Medulla oblongata (tissue), 1 donor: ENCODE data around the gene RNF151.

Source experiments
- DNase-seq: peaks from one replicate; pipeline ENCODE4 v3.0.0-alpha.2; 2015; ENCODE audit errors: extremely low spot score

Gene RNF151

DNA sequence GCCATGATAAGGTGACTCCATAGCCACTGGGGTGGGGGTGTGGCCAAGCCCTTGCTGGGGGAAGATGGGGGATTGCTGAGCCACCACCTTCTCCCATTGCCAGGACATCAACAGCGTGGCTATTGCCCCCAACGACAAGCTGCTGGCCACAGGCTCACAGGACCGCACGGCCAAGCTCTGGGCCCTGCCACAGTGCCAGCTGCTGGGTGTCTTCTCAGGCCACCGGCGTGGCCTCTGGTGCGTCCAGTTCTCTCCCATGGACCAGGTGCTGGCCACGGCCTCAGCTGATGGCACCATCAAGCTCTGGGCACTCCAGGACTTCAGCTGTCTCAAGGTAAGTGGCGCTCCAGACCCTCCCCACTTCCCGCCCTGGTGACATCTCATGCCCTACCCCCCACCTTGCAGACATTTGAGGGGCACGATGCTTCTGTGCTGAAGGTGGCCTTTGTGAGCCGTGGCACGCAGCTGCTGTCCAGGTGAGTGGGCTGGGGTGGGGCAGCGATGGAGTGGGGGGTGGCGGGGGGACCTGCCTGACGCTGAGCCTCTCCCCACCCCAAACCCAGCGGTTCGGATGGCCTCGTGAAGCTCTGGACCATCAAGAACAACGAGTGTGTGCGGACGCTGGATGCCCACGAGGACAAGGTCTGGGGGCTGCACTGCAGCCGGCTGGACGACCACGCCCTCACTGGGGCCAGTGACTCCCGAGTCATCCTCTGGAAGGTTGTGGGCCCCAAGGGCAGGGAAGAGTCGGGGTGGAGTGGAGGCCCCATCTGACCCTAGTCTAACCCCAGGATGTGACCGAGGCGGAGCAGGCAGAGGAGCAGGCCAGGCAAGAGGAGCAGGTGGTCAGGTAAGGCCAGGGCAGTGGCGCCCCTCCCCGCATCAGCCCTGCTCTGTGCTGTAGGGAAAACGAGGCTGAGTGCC is 10.6 kb downstream of the RNF151 start:
- DNase-seq = no peak

DNA sequence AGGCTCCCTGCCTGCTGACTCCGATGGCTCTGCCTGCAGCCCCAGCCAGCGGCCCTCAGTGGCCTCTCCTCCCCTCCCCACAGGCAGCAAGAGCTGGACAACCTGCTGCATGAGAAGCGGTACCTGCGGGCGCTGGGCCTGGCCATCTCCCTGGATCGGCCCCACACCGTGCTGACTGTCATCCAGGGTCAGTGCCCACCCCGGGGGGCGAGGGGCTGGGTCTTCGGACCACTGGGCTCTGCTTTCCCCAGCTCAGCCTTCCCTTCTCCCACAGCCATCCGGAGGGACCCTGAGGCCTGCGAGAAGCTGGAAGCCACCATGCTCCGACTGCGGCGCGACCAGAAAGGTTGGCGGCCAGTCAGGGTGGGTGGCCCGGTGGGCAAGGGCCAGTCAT is 11.2 kb downstream of the RNF151 start:
- DNase-seq = no peak

DNA sequence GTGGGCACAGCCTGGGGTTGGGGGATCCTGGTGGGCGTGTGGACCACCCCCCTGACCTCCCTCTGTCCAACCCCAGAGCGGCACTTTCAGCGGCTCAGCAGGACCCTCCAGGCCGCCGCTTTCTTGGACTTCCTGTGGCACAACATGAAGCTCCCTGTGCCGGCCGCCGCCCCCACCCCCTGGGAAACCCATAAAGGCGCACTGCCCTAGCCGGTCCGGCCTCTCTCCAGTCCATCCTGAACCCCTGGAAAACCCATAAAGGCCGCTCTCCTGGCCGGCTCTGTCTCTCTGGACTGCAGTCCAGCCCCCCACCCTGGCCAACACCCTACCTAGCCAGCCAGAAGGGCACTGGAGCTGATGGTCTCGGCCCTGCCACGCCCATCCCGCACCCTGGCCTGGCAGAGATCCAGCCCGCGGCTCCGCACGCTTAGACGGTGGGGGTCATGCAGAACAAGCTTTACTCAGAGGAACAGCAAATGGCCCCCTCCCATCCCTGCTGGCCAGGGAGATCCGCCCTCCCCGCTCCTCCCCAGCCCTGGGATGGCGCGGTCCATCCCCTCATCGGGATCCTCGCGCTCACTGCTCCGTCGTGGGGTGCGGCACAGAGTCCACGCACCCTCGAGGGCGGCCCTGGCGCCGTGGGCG is 11.9 kb downstream of the RNF151 start:
- no peak for DNase-seq

DNA sequence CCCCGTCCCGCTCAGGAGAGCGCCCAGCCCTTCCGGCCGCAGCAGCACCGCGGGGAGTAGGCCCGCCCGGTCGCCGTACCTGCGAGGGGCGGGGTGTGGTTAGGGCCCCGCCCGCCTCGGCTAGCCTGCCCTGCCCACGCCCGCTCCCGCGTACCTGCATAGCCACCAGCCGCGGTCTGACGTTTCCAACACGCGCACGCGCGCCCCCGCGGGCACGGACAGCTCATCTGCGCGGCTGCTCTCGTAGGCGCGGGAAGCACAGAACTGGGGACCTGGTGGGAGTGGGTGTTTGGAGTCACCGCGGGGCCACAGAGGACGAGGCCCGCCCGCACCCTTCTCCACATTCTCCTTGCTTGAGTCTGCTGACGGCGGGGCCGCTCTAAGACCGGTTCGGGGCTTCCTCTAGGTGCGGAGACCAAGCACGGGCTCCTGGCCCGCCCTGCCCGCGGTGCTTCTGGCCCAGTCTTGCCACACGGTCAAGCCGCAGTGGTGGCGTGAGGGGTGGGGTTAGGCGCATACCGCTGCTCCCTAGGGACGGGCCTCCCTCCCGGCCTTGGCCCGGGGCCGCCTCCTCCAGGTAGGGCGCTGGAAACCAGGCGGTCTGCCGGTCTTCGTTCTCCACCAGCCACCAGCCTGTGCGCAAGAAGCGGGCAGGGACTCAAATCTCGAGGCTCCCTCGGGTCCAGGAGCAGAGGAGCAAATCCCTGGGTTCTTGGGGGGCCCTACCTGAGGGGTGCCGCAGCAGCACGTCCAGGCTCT is 12.8 kb downstream of the RNF151 start:
- no peak for DNase-seq

DNA sequence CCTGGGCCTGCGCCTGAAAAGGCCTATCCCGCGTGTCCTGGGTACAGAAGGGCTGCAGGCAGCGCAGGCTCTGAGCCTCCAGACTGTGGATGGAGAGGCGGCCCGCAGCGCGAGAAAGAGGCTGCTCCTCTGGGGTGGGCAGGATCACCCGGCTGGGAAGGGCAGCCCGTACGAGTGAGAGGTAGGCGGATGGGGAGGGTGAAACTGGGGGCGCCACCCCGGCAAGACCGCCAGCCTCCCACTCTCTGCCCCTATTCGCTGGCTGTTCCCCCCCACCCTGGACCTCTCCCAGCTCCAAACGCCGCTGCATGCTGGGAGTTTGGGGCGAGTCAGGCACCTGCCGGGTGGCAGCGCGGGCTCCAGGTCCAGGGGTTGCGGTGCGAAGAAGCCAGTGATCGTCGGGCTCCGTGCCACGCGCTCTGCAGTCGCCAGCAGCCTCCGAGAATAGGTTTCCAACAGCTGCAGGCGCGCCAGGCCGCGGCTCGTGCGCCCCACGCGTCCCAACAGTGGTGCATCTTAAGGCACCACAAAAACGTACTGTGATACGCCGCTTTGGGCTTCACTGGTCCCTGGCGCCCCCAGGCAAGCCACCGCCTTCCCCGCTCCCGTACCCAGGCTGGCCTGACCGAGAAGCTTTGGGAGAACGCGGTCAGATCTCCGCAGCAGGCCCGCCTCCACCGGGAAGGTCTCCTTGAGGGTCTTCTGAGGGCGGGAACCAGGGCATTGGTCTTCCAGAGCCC is 13.5 kb downstream of the RNF151 start:
- DNase-seq = no peak

DNA sequence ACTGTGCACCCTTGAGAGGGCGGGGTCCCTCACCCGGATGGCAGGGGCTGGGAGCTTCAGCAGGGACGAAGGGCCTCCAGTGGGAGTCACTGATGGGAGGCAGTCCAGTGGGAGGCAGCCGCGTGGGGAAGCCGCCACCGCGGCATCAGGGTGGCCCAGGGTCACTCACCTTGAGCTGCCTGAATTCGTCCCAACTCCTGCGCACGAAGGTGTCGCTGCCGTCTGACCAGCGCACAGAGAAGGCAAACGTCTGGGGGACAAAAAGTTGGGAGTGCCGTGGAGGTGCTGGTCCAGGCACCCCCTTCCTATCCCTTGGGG is 14.1 kb downstream of the RNF151 start:
- no peak for DNase-seq

DNA sequence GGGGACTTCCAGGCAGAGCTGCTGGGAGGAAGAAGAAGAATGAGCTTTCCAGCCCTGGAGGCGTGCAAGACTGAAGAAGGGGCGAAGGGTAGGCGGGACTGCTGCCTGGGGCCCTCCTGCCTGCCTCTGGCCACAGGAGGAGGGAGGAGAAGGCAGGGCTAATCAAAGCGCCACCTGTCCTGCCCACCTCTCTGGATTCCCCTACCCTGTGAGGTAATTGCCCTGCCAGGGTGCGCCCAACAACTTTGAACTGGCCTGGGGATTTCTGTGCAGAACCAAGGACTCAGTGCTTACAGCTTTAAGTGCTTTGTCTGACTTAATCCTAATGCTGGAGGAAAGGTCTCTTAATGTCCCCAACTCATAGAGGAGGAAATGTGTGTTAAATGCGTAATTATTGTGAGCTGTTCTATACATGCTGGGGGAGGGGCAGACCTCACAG is 14.8 kb downstream of the RNF151 start, which contains the start of gene NOXO1:
NOXO1 (minus strand) TSS at position 72 of the 439 bp plus-strand sequence. CDS start 290 bp downstream, outside the sequence.
- no peak for DNase-seq

DNA sequence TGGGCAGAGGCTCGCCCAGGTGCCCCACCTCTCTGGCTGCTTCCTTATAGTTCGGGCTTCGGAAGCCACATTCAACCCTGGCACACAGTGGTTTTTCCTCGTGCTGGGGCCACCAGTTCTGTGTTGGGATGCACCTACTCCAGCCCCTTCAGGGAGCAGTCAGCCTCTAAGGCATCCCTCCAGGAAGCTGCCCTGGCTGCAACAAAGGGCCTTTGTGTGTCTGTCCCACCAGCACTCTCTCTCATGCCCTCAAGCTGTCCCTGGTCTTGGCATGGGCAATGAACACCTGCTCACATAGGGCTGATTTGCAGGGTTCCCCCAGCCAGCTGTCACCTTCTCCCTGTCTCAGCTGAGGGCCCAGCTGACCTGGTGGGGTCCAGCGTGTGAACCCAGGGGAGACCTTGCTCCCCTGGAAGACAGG is 15.4 kb downstream of the RNF151 start:
- peak; percentile 63 for DNase-seq

DNA sequence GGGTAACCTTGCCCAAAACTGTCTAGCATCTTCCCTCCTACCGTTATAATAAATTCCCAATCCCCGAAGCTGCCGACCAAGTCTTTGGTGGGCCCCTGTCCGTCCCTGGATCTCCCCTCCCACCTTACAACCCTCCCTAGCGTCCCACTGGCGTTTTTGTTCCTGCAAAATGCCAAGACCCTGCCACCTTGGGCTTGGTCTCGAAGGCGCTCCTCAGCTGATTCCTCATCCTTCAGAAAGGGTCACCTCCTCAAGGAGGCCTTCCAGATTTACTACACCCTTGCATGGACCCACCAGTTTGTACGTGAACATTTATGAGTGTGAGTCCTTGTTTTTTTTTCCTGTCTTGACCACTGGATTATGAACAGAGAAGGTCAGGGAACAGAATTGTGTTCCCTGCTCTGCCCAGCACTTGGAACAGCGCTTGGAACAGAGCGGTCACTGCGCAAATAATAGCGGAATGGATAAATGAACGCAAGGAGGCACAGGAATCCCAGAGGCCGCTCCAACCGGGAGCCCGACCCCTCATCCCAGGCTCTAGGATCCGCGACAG is 16.4 kb downstream of the RNF151 start:
- no peak for DNase-seq

DNA sequence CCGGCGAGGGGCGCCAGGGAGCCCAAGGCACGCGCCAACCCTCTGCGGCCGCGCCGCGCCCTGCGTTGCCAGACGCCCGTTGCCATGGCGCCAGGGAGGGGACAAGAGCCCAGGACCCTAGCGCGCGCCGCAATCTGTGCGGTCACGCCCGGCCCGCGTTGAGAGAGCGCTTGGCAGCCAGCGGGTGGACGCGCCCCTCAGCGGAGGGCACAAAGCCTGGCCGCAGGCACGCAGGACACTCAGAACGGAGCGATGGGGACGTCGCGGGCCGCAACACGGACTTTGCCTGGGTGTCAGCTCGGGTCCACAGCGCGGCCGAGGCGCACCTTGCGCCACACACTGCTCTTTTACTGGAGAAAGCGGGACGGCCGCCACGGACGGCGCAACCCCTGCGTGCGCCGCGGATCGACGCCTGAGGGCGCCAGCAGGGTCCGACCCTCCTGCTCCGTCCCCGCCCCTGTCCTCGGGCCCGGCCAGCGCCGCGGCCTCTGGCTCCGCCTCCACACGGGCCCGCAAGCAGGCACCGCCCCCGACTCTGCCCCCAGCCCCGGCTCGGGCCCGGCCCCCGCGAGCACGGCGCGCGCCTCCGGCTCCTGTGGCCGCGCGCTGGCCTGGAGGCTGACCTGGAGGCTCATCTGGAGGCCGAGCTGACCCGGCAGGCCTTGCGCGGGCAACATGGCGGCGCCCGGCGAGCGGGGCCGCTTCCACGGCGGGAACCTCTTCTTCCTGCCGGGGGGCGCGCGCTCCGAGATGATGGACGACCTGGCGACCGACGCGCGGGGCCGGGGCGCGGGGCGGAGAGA is 17.1 kb downstream of the RNF151 start, which contains the start of gene GFER:
GFER (plus strand) TSS at position 650 of the 803 bp plus-strand sequence; CDS start at position 676, 26 bp downstream.
- DNase-seq = peak; percentile 92

DNA sequence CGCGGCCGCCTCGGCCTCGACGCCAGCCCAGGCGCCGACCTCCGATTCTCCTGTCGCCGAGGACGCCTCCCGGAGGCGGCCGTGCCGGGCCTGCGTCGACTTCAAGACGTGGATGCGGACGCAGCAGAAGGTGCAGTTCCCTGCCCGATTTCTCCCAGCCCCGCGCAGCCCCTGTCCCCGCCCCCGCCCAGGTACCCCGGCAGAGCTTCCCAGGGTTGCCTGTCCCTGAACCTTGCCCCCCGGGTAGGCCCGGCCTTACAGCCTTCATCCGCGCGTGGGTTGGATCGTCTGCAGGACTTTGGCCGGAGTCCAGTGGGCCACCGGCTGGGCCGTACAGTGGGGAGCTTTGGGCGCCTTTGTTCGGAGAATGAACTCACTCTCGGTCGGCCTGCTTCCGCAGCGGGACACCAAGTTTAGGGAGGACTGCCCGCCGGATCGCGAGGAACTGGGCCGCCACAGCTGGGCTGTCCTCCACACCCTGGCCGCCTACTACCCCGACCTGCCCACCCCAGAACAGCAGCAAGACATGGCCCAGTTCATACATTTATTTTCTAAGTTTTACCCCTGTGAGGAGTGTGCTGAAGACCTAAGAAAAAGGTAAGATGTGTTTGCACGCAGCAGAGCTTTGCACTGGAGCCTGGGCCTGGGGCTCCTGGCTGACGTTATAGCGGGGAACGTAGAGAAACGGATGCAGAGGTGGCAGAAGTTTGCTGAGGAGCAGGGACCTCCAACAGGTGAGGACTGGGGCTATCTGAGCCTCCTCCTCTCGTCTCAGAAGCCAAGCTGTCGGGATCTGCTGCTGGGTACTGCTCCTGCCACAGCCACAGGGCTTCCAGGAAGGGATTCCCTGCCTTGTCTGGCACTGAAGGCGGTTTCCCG is 17.9 kb downstream of the RNF151 start:
- DNase-seq = no peak

DNA sequence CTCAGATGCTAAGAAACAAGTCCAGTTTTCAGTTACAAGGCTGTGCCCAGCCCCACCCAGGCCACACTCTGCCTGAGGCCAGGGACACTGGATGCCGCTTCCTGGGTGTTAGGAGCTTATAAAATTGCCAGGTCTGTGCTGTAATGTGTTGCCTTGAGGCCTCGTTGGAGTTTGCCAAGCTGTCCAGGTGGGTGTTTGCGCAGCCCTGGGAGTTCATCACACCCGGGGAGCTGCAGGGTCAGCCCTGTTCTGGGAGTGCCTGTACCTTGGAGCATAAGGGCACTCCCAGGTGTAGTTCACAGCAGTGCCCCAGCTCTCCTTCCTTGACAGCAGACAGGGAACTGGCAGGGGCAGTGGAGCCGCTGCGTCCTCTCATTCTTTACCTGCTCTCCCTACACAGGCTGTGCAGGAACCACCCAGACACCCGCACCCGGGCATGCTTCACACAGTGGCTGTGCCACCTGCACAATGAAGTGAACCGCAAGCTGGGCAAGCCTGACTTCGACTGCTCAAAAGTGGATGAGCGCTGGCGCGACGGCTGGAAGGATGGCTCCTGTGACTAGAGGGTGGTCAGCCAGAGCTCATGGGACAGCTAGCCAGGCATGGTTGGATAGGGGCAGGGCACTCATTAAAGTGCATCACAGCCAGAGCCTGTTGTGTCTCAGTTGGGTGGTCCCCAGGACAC is 19.0 kb downstream of the RNF151 start:
- no peak for DNase-seq

DNA sequence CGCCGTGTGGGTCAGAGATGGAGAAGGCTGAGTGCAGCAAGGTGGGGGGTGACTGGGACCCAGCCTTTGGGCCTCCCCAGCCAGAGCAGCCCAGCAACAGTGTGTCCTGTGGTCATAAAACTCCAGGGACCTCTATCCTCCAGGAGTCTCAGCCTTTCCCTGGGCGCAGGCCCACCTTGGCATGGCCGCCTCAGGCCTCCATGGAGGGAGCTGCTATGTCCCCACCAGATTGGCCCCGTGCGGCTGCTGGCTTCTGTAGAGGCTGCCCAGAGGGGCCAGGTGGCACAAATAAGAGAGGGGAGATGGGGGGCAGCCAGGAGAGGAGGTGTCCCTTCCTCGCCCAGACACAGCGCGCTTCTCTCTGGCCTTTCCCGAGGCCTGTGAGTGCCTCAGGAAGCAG is 20.5 kb downstream of the RNF151 start:
- DNase-seq = no peak

DNA sequence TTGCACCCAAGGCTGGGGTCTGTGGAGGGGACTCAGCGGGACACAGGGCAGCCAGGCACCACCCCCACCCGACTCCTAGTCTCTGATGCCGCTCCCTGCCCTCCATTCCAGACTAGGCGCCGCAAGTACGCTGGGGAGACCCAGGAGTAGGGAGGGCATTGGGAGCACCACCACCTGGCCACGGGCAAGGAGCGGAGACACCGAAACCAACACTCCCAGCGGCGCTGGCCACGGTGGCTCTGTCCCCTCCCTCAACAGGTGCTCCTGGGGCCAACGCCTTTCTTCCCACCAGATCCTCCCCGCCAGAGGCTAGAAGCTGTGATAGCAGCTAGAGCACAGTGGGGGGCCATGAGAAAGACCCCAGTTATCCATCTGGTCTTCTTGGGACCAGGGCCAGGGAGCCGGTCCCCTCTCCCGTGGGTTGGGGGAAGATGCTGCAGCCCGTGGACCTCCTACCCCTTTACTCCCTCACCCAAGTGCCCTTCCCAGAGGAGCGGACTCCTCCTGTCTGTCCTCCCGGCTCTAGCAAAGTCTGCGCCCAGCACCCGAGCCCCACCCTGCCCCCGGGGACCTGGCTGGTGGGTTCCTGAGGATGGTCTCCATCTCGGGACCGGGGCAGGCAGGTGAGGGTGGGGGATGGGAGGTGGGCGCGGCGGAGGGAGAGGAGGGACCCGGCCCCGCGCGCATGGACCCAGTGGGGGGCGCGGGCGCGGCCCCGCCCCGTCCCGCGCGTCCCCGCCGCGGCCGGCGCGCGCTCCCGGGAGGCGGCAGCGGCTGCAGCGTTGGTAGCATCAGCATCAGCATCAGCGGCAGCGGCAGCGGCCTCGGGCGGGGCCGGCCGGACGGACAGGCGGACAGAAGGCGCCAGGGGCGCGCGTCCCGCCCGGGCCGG is 22.8 kb downstream of the RNF151 start, which contains the start of gene SYNGR3:
SYNGR3 (plus strand) TSS at position 762 of the 892 bp plus-strand sequence. CDS start 133 bp downstream, outside the sequence.
- no peak for DNase-seq

DNA sequence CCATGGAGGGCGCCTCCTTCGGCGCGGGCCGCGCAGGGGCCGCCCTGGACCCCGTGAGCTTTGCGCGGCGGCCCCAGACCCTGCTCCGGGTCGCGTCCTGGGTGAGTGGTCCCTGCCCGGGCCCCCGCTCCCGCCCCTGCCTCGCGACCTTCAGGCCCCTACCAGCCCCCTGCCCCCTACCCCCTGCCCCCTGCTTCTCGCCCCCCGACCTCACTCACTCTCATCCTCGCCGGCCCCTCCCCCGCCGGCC is 23.4 kb downstream of the RNF151 start:
- DNase-seq = no peak

DNA sequence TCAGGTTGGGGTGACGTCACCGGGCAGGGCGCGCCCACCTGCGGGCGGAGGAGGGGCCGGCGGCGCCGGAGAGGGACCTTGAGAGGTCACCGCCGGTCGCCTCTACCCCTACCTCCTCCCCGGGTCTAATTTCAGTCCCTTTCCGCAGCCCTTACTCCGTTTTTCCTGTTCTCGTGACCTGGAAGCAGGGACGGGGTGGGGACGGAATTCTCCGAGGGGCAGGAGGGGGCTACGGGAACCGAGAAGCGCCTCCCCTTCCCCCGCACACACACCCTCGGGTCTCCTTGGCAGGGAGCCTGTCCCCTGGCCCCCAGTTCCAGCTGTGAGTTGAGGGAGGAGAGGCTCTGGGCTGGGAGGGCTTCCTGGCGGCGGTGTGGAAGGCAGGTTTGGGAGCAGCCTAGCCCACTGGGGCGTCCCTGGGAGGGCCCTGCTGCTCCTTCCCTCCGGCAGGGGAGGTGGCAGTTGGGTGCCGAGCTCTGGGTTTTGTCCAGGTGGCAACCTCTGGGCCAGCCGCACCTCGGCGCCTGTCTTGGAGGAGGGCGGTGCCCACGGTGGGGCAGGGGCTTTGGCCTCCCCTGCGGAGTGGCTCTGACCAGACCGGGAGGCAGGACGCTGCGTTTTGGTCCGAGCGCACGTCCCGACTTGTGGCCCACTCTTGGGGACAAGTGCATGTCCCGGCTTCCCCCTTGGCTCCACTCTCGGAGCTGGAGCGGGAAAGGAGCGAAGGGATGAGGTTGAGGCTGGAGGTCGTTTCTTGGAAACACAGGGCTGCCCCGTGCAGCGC is 23.9 kb downstream of the RNF151 start:
- no peak for DNase-seq

DNA sequence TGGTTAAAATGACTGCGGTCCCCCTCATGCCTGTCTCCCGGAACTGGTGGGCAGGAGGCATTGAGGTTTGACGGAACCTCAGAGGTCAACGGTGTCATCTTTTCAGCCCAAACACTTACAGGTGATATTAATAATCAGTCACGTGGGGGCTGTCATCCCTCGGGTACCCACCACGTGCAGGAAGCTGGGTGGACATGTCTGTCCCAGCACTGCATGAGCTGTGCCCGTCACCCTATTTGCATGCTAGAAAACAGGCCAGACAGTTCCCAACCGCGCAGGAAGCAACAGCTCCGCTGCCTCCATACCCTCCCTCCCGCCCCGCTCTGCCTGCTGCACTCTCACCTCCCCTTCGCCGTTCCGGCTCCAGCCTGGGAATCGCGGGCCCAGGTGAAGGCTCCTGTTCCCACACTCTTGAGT is 24.5 kb downstream of the RNF151 start:
- no peak for DNase-seq
